HFFc6 (cell line): Measurements from ENCODE around the gene SLC6A17. TPM values are rescaled to one million over a fixed set of nuclear protein-coding genes. Genes with fewer than 3 reads are reported as not detected.

ENCODE experiments used
- DNase-seq: peaks from one replicate; pipeline ENCODE4 v3.0.0-alpha.2; 2018
- H3K27ac Mint-ChIP-seq: 2 replicates; pipeline ENCODE4 v1.8.0; 2020; ENCODE audit warnings: mild to moderate bottlenecking, mixed read lengths
- H3K27me3 Mint-ChIP-seq: 2 replicates; pipeline ENCODE4 v1.8.0; 2021; ENCODE audit warnings: mild to moderate bottlenecking, moderate library complexity, mixed read lengths; ENCODE audit not compliant: insufficient read depth
- H3K36me3 Mint-ChIP-seq: 2 replicates; pipeline ENCODE4 v1.8.0; 2021; ENCODE audit warnings: low read depth, mixed read lengths
- H3K4me1 Mint-ChIP-seq: 2 replicates; pipeline ENCODE4 v1.8.0; 2020; ENCODE audit warnings: low read depth, mixed read lengths
- H3K4me3 Mint-ChIP-seq: 2 replicates; pipeline ENCODE4 v1.8.0; 2020; ENCODE audit warnings: mild to moderate bottlenecking, moderate library complexity, mixed read lengths
- H3K9me3 Mint-ChIP-seq: 2 replicates; pipeline ENCODE4 v1.8.0; 2020; ENCODE audit warnings: mild to moderate bottlenecking, mixed read lengths
- CTCF ChIP-seq: fragments of 200-600 bp; sonication (generic); IDR thresholded peaks from 2 replicates; pipeline ENCODE4 v1.5.0; 2021; ENCODE audit warnings: antibody characterized with exemption, mild to moderate bottlenecking
- total RNA-seq, 6 experiments: library from RNA; stranded (reverse); fragmentation: NEBNext Ultra II Directional; extraction: Animal tissue kit (Norgen Biotek cat#: 25700); gene quantifications; 2 replicates in 1 of 6; 3 replicates in 5 of 6; pipeline ENCODE4 v1.2.3, GENCODE V29; 2021

Gene SLC6A17
- total RNA-seq, 6 experiments from 2014 or later: 1.7 to 5.3 (median 2.0) TPM

- peaks cover 22% of the 10 kb centered on the region for H3K27me3 Mint-ChIP-seq
Observed at GRCh38 chr1:110184446-110184845, 34.2 kb downstream of the SLC6A17 start.

GRCh38 chr1:110185181-110185580 lies 34.9 kb downstream of the SLC6A17 start:
- no peaks in the 10 kb centered on the region for H3K36me3 Mint-ChIP-seq
- H3K4me3 Mint-ChIP-seq: no peak overlapping the region
- no peak for TF ChIP-seq CTCF
- H3K4me1 Mint-ChIP-seq: peaks cover 35% of the 10 kb centered on the region
- H3K9me3 Mint-ChIP-seq: no peaks in the 10 kb centered on the region
- DNase-seq: no peak
- peaks cover 25% of the 10 kb centered on the region for H3K27me3 Mint-ChIP-seq
- H3K27ac Mint-ChIP-seq: no peak overlapping the region

More at GRCh38 chr1:110184446-110184845, 34.2 kb downstream of the SLC6A17 start:
- DNase-seq: no peak
- no peak overlapping the region for H3K27ac Mint-ChIP-seq
- no peaks in the 10 kb centered on the region for H3K36me3 Mint-ChIP-seq
- no peak for TF ChIP-seq CTCF
- H3K9me3 Mint-ChIP-seq: no peaks in the 10 kb centered on the region
- H3K4me1 Mint-ChIP-seq: peaks cover 31% of the 10 kb centered on the region
- no peak overlapping the region for H3K4me3 Mint-ChIP-seq

- H3K4me1 Mint-ChIP-seq: peaks cover 35% of the 10 kb centered on the region
- no peaks in the 10 kb centered on the region for H3K9me3 Mint-ChIP-seq
- no peak overlapping the region; the same call in 1 of the 2 replicates for H3K27ac Mint-ChIP-seq
- no peaks in the 10 kb centered on the region for H3K36me3 Mint-ChIP-seq
- no peak for TF ChIP-seq CTCF
- H3K4me3 Mint-ChIP-seq: no peak overlapping the region
- no peak for DNase-seq
- H3K27me3 Mint-ChIP-seq: peaks cover 18% of the 10 kb centered on the region
Observed at GRCh38 chr1:110186558-110186957, 36.3 kb downstream of the SLC6A17 start.

GRCh38 chr1:110187139-110187890 lies 37.0 kb downstream of the SLC6A17 start:
- H3K9me3 Mint-ChIP-seq: no peaks in the 10 kb centered on the region
- H3K27me3 Mint-ChIP-seq: peaks cover 18% of the 10 kb centered on the region
- DNase-seq: peak; percentile 62
- H3K4me3 Mint-ChIP-seq: no peak overlapping the region
- H3K36me3 Mint-ChIP-seq: no peaks in the 10 kb centered on the region
- H3K27ac Mint-ChIP-seq: peak overlapping the region; percentile 72; the same call in 1 of the 2 replicates
- H3K4me1 Mint-ChIP-seq: peaks cover 35% of the 10 kb centered on the region
- TF ChIP-seq CTCF: no peak

- Mint-ChIP-seq H3K4me3 (peak overlapping the region; percentile 53), H3K4me1 (peaks cover 35% of the 10 kb centered on the region), H3K36me3 (no peaks in the 10 kb centered on the region), H3K9me3 (no peaks in the 10 kb centered on the region), H3K27me3 (peaks cover 20% of the 10 kb centered on the region), H3K27ac (peak overlapping the region; percentile 72)
- peak; percentile 77 for DNase-seq
- no peak for TF ChIP-seq CTCF
Observed at GRCh38 chr1:110188035-110188618, 37.8 kb downstream of the SLC6A17 start.
